ENCODE measurements around the gene MRPL49. TPM values are rescaled to one million over a fixed set of nuclear protein-coding genes. Genes with fewer than 3 reads are reported as not detected.

Gene MRPL49
- polyA plus RNA-seq (80.5 and 83.2 TPM in 2 replicates), polyA minus RNA-seq (36.3 and 39.2 TPM in 2 replicates)

GRCh38 chr11:65121865-65122696 is at the start of gene MRPL49, which contains the start of gene FAU:
Gene MRPL49 (plus strand): TSS chr11:65122321. CDS start chr11:65122347, 26 bp downstream.
Gene FAU (minus strand): TSS chr11:65122134. CDS start chr11:65121813, 321 bp downstream.
- H3K79me2 ChIP-seq (replicated peaks; ENCODE audit: insufficient read depth, low read length) = peaks cover 31% of the 10 kb centered on the region

GRCh38 chr11:65072631-65072966 is 49.5 kb upstream of the MRPL49 start:
- H3K27me3 ChIP-seq (ENCODE audit: insufficient read depth, low read depth, low read length) = no peaks in the 10 kb centered on the region
- no peak overlapping the region for H3K4me2 ChIP-seq (ENCODE audit: low read length)
- H4K20me1 ChIP-seq (ENCODE audit: insufficient read depth) = no peaks in the 10 kb centered on the region
- no peaks in the 10 kb centered on the region for H3K79me2 ChIP-seq (replicated peaks; ENCODE audit: insufficient read depth, low read length)
- H3K36me3 ChIP-seq (ENCODE audit: insufficient read depth, low read length) = no peaks in the 10 kb centered on the region
- H3K27ac ChIP-seq (ENCODE audit: low read length) = no peak overlapping the region
- H3K9ac ChIP-seq (ENCODE audit: low read length) = no peak overlapping the region
- H3F3A ChIP-seq (ENCODE audit: insufficient read depth, low read length, poor library complexity, severe bottlenecking) = no peaks in the 10 kb centered on the region
- H3K4me3 ChIP-seq (ENCODE audit: low read length) = no peak overlapping the region
- H3K9me2 ChIP-seq (ENCODE audit: insufficient read depth, low read length) = no peaks in the 10 kb centered on the region
- no peak overlapping the region for H2AFZ ChIP-seq (ENCODE audit: low read depth, low read length)
- no peaks in the 10 kb centered on the region for H3K9me3 ChIP-seq (ENCODE audit: low read length)
- TF ChIP-seq, protein P1, sequence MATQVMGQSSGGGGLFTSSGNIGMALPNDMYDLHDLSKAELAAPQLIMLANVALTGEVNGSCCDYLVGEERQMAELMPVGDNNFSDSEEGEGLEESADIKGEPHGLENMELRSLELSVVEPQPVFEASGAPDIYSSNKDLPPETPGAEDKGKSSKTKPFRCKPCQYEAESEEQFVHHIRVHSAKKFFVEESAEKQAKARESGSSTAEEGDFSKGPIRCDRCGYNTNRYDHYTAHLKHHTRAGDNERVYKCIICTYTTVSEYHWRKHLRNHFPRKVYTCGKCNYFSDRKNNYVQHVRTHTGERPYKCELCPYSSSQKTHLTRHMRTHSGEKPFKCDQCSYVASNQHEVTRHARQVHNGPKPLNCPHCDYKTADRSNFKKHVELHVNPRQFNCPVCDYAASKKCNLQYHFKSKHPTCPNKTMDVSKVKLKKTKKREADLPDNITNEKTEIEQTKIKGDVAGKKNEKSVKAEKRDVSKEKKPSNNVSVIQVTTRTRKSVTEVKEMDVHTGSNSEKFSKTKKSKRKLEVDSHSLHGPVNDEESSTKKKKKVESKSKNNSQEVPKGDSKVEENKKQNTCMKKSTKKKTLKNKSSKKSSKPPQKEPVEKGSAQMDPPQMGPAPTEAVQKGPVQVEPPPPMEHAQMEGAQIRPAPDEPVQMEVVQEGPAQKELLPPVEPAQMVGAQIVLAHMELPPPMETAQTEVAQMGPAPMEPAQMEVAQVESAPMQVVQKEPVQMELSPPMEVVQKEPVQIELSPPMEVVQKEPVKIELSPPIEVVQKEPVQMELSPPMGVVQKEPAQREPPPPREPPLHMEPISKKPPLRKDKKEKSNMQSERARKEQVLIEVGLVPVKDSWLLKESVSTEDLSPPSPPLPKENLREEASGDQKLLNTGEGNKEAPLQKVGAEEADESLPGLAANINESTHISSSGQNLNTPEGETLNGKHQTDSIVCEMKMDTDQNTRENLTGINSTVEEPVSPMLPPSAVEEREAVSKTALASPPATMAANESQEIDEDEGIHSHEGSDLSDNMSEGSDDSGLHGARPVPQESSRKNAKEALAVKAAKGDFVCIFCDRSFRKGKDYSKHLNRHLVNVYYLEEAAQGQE (IDR thresholded peaks at IDR 0.05; ENCODE audit: borderline replicate concordance) = no peak
- no peak for TF ChIP-seq SMC3 (conservative IDR thresholded peaks at IDR 0.05; ENCODE audit: poor library complexity)
- TF ChIP-seq RAD21 (conservative IDR thresholded peaks at IDR 0.05) = no peak
- no peak for TF ChIP-seq TAF1 (IDR thresholded peaks at IDR 0.05; ENCODE audit: low read depth)
- TF ChIP-seq, protein P2, sequence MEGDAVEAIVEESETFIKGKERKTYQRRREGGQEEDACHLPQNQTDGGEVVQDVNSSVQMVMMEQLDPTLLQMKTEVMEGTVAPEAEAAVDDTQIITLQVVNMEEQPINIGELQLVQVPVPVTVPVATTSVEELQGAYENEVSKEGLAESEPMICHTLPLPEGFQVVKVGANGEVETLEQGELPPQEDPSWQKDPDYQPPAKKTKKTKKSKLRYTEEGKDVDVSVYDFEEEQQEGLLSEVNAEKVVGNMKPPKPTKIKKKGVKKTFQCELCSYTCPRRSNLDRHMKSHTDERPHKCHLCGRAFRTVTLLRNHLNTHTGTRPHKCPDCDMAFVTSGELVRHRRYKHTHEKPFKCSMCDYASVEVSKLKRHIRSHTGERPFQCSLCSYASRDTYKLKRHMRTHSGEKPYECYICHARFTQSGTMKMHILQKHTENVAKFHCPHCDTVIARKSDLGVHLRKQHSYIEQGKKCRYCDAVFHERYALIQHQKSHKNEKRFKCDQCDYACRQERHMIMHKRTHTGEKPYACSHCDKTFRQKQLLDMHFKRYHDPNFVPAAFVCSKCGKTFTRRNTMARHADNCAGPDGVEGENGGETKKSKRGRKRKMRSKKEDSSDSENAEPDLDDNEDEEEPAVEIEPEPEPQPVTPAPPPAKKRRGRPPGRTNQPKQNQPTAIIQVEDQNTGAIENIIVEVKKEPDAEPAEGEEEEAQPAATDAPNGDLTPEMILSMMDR (IDR thresholded peaks at IDR 0.05; ENCODE audit: poor library complexity, severe bottlenecking) = no peak
- TF ChIP-seq EZH2 (IDR thresholded peaks at IDR 0.05; ENCODE audit: borderline replicate concordance, insufficient read depth, low read length, poor library complexity, severe bottlenecking) = no peak
- TF ChIP-seq POLR2AphosphoS5 (IDR thresholded peaks at IDR 0.05) = no peak
- no peak for TF ChIP-seq EP300 (conservative IDR thresholded peaks at IDR 0.05; ENCODE audit: poor library complexity, severe bottlenecking)

More at GRCh38 chr11:65121865-65122696, at the start of gene MRPL49, which contains the start of gene FAU:
- Histone ChIP-seq H3K4me2 (ENCODE audit: low read length) (peak within 1 kb of the TSS; percentile 98), H3K27me3 (ENCODE audit: insufficient read depth, low read depth, low read length) (no peaks in the 10 kb centered on the region), H4K20me1 (ENCODE audit: insufficient read depth) (no peaks in the 10 kb centered on the region), H3K4me3 (ENCODE audit: low read length) (peak within 1 kb of the TSS; percentile 73), H3K9ac (ENCODE audit: low read length) (peak within 1 kb of the TSS; percentile 97), H2AFZ (ENCODE audit: low read depth, low read length) (peak within 1 kb of the TSS; percentile 47), H3F3A (ENCODE audit: insufficient read depth, low read length, poor library complexity, severe bottlenecking) (no peaks in the 10 kb centered on the region), H3K36me3 (ENCODE audit: insufficient read depth, low read length) (peaks cover 10% of the 10 kb centered on the region), H3K27ac (ENCODE audit: low read length) (peak within 1 kb of the TSS; percentile 91), H3K9me2 (ENCODE audit: insufficient read depth, low read length) (no peaks in the 10 kb centered on the region), H3K9me3 (ENCODE audit: low read length) (no peaks in the 10 kb centered on the region)
- TF ChIP-seq MXI1 (conservative IDR thresholded peaks at IDR 0.05; ENCODE audit: poor library complexity, severe bottlenecking) = peak; percentile 93
- TF ChIP-seq, protein P2 (IDR thresholded peaks at IDR 0.05; ENCODE audit: poor library complexity, severe bottlenecking) = no peak
- no peak for TF ChIP-seq RAD21 (conservative IDR thresholded peaks at IDR 0.05)
- TF ChIP-seq, protein P1 (IDR thresholded peaks at IDR 0.05; ENCODE audit: borderline replicate concordance) = peak; percentile 86
- TF ChIP-seq TAF1 (IDR thresholded peaks at IDR 0.05; ENCODE audit: low read depth) = peak; percentile 88
- peak; percentile 54 for TF ChIP-seq EP300 (conservative IDR thresholded peaks at IDR 0.05; ENCODE audit: poor library complexity, severe bottlenecking)
- no peak for TF ChIP-seq EZH2 (IDR thresholded peaks at IDR 0.05; ENCODE audit: borderline replicate concordance, insufficient read depth, low read length, poor library complexity, severe bottlenecking)
- peak; percentile 32 for TF ChIP-seq SMC3 (conservative IDR thresholded peaks at IDR 0.05; ENCODE audit: poor library complexity)
- TF ChIP-seq POLR2AphosphoS5 (IDR thresholded peaks at IDR 0.05) = peak; percentile 96
